Caco-2 (cell line): ENCODE results near the gene IQGAP3. TPM values are rescaled to one million over a fixed set of nuclear protein-coding genes. Genes with fewer than 3 reads are reported as not detected.

ENCODE experiments used
- BruUV-seq: library from RNA; stranded (reverse); fragments of 400-500 nt; replicated peaks from 2 replicates; lab custom pipeline; 2021; lab: Mats Ljungman, UMichigan
- CTCF ChIA-PET: fragments of 300-600 bp; sonication (Branson Sonifier 250); formaldehyde crosslinking; loops from one replicate; lab custom pipeline; 2022; ENCODE audit warnings: antibody characterized with exemption; lab: Charles Lee
- POLR2A ChIA-PET: fragments of 300-600 bp; sonication (Branson Sonifier 250); formaldehyde crosslinking; loops from one replicate; lab custom pipeline; 2022; ENCODE audit warnings: antibody characterized with exemption; lab: Charles Lee
- DNase-seq, 2 experiments: peaks; one replicate each; pipeline versions ENCODE4 v3.0.0 to v3.0.0-alpha.2; 2020 to 2022
- H3K27me3 ChIP-seq: replicated peaks from 2 replicates; pipeline ENCODE4 v1.6.0; 2011; ENCODE audit warnings: low read length; ENCODE audit not compliant: control insufficient read depth, insufficient read depth
- H3K36me3 ChIP-seq: 2 replicates; pipeline ENCODE4 v1.5.1; 2011; ENCODE audit warnings: low read length; ENCODE audit not compliant: control insufficient read depth, insufficient read depth
- H3K4me1 ChIP-seq: fragments of 250-450 bp; sonication (Bioruptor Pico); 2 replicates; pipeline ENCODE4 v1.5.1; 2020; ENCODE audit warnings: mild to moderate bottlenecking
- H3K4me3 ChIP-seq: 2 replicates; pipeline ENCODE4 v1.5.1; 2011; ENCODE audit warnings: low read depth, mild to moderate bottlenecking, control low read depth, low read length
- H3K9me3 ChIP-seq: fragments of 250-450 bp; sonication (Bioruptor Pico); 2 replicates; pipeline ENCODE4 v1.5.1; 2020; ENCODE audit warnings: mild to moderate bottlenecking, moderate library complexity
- H3K27ac Mint-ChIP-seq: one replicate; pipeline ENCODE4 v1.8.0; 2022; ENCODE audit warnings: mixed read lengths; ENCODE audit not compliant: unreplicated experiment
- H3K27me3 Mint-ChIP-seq: one replicate; pipeline ENCODE4 v1.8.0; 2022; ENCODE audit warnings: mixed read lengths; ENCODE audit not compliant: insufficient read depth, unreplicated experiment
- H3K36me3 Mint-ChIP-seq: one replicate; pipeline ENCODE4 v1.8.0; 2022; ENCODE audit warnings: mild to moderate bottlenecking, mixed read lengths; ENCODE audit not compliant: insufficient read depth, unreplicated experiment
- H3K4me1 Mint-ChIP-seq: one replicate; pipeline ENCODE4 v1.8.0; 2022; ENCODE audit warnings: low read depth, mixed read lengths; ENCODE audit not compliant: unreplicated experiment
- H3K4me3 Mint-ChIP-seq: one replicate; pipeline ENCODE4 v1.8.0; 2022; ENCODE audit warnings: mild to moderate bottlenecking, moderate library complexity, mixed read lengths; ENCODE audit not compliant: unreplicated experiment
- H3K9me3 Mint-ChIP-seq: one replicate; pipeline ENCODE4 v1.8.0; 2022; ENCODE audit warnings: mixed read lengths; ENCODE audit not compliant: unreplicated experiment
- intact Hi-C: fragments of 100-400 bp; cut with micrococcal nuclease; formaldehyde crosslinking; loops from one replicate; pipeline ENCODE4 v1.10.0; 2022; ENCODE audit not compliant: unreplicated experiment
- total RNA-seq: library from RNA; stranded (reverse); gene quantifications from 2 replicates; pipeline ENCODE4 v1.2.3, GENCODE V29; 2022
- TF ChIP-seq, protein P1 (sequence below), 2 experiments: fragments of 200-600 bp in 1 of 2; IDR thresholded peaks; 1 replicate in 1 of 2; 2 replicates in 1 of 2; pipeline versions ENCODE4 v1.5.1 to v1.8.0; 2011 to 2022; ENCODE audit warnings: antibody characterized with exemption in 1 of 2, control low read depth in 1 of 2, inconsistent platforms in 1 of 2, low read depth in 1 of 2, low read length in 1 of 2, mild to moderate bottlenecking in 1 of 2, moderate library complexity in 1 of 2; ENCODE audit not compliant: insufficient read depth in 1 of 2, severe bottlenecking in 1 of 2, unreplicated experiment in 1 of 2

IQGAP3 gene
- total RNA-seq, 1 experiment from 2014 or later: 37.6 TPM

GRCh38 chr1:156566436-156566835 lies 5.9 kb downstream of the IQGAP3 start:
- Histone ChIP-seq H3K9me3 (no peaks in the 10 kb centered on the region), H3K36me3 (0 out of 2 replicates have a peak, but pooled peaks cover 1% of the 10 kb centered on the region), H3K4me3 (no peak overlapping the region), H3K27me3 (no peaks in the 10 kb centered on the region), H3K4me1 (peaks cover 16% of the 10 kb centered on the region; the same call in 1 of the 2 replicates)
- TF ChIP-seq, protein P1, sequence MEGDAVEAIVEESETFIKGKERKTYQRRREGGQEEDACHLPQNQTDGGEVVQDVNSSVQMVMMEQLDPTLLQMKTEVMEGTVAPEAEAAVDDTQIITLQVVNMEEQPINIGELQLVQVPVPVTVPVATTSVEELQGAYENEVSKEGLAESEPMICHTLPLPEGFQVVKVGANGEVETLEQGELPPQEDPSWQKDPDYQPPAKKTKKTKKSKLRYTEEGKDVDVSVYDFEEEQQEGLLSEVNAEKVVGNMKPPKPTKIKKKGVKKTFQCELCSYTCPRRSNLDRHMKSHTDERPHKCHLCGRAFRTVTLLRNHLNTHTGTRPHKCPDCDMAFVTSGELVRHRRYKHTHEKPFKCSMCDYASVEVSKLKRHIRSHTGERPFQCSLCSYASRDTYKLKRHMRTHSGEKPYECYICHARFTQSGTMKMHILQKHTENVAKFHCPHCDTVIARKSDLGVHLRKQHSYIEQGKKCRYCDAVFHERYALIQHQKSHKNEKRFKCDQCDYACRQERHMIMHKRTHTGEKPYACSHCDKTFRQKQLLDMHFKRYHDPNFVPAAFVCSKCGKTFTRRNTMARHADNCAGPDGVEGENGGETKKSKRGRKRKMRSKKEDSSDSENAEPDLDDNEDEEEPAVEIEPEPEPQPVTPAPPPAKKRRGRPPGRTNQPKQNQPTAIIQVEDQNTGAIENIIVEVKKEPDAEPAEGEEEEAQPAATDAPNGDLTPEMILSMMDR (IDR thresholded peaks at IDR 0.05; ENCODE audit: insufficient read depth in 1 of 2, low read depth in 1 of 2, low read length in 1 of 2, severe bottlenecking in 1 of 2, unreplicated experiment in 1 of 2): no peak
- no peak for DNase-seq
- BruUV-seq: no TSS peak
- H3K4me1 Mint-ChIP-seq: peaks cover 18% of the 10 kb centered on the region
- H3K4me3 Mint-ChIP-seq: no peak overlapping the region
- H3K27ac Mint-ChIP-seq: no peak overlapping the region
- ChIA-PET POLR2A (interaction anchor here (0.6 kb wide), 1 partner anchor 65 kb away, joined by 8 read pairs; no protein-coding TSS in a partner anchor), CTCF (no interaction called here)
- H3K36me3 Mint-ChIP-seq: peaks cover 41% of the 10 kb centered on the region
- no peaks in the 10 kb centered on the region for H3K9me3 Mint-ChIP-seq
- intact Hi-C loops: no loop called here
- no peaks in the 10 kb centered on the region for H3K27me3 Mint-ChIP-seq

DNA sequence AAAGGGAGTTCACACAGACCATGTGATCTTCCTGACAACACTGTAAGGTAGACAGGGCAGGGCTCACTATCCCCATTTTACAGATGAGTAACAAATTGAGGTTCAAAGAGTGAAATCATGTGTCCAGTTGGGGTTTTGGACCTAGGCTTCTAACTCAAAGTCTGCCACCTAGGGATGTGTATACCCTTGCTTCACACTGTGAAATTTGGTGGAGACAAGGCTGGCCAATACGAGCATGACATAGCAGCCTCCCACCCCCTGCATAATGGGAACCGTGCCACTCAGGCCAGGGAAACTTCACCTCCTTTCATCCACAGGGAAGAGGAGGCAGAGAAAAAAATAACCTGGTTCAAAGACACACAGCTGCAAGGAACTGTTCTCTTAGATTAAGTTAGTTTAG lies 6.8 kb downstream of the IQGAP3 start:
- Histone ChIP-seq H3K36me3 (0 out of 2 replicates have a peak, but pooled peaks cover 1% of the 10 kb centered on the region), H3K9me3 (no peaks in the 10 kb centered on the region), H3K27me3 (no peaks in the 10 kb centered on the region), H3K4me3 (no peak overlapping the region), H3K4me1 (peaks cover 15% of the 10 kb centered on the region)
- H3K4me1 Mint-ChIP-seq: peaks cover 16% of the 10 kb centered on the region
- H3K27ac Mint-ChIP-seq: no peak overlapping the region
- POLR2A ChIA-PET: no interaction called here
- CTCF ChIA-PET: no interaction called here
- no peaks in the 10 kb centered on the region for H3K27me3 Mint-ChIP-seq
- H3K36me3 Mint-ChIP-seq: peaks cover 50% of the 10 kb centered on the region
- TF ChIP-seq, protein P1 (IDR thresholded peaks at IDR 0.05; ENCODE audit: insufficient read depth in 1 of 2, low read depth in 1 of 2, low read length in 1 of 2, severe bottlenecking in 1 of 2, unreplicated experiment in 1 of 2): no peak
- intact Hi-C loops: no loop called here
- no peak for DNase-seq
- no peaks in the 10 kb centered on the region for H3K9me3 Mint-ChIP-seq
- no peak overlapping the region for H3K4me3 Mint-ChIP-seq
- BruUV-seq: no TSS peak

GRCh38 chr1:156560585-156561163 lies 11.7 kb downstream of the IQGAP3 start:
- no peak for DNase-seq
- intact Hi-C loops: no loop called here
- ChIA-PET CTCF (no interaction called here), POLR2A (no interaction called here)
- Histone ChIP-seq H3K4me1 (peaks cover 26% of the 10 kb centered on the region), H3K4me3 (no peak overlapping the region), H3K36me3 (0 out of 2 replicates have a peak, but pooled peaks cover 1% of the 10 kb centered on the region), H3K27me3 (no peaks in the 10 kb centered on the region), H3K9me3 (no peaks in the 10 kb centered on the region)
- no peak overlapping the region for H3K4me3 Mint-ChIP-seq
- BruUV-seq: no TSS peak
- peaks cover 27% of the 10 kb centered on the region for H3K4me1 Mint-ChIP-seq
- TF ChIP-seq, protein P1 (IDR thresholded peaks at IDR 0.05; ENCODE audit: insufficient read depth in 1 of 2, low read depth in 1 of 2, low read length in 1 of 2, severe bottlenecking in 1 of 2, unreplicated experiment in 1 of 2): no peak
- no peak overlapping the region for H3K27ac Mint-ChIP-seq
- H3K9me3 Mint-ChIP-seq: no peaks in the 10 kb centered on the region
- peaks cover 35% of the 10 kb centered on the region for H3K36me3 Mint-ChIP-seq
- no peaks in the 10 kb centered on the region for H3K27me3 Mint-ChIP-seq
